Fibroblast of the aortic adventitia (primary cell): ENCODE measurements around the gene LRRC38. TPM values are rescaled to one million over a fixed set of nuclear protein-coding genes. Genes with fewer than 3 reads are reported as not detected.

Source experiments
- DNase-seq: peaks from one replicate; pipeline ENCODE4 v3.0.0-alpha.2; 2010; ENCODE audit warnings: low read depth
- H3K4me3 ChIP-seq: 2 replicates; pipeline ENCODE4 v1.5.1; 2011; ENCODE audit warnings: low read depth, mild to moderate bottlenecking, control low read depth, low read length, moderate library complexity
- CTCF ChIP-seq: IDR thresholded peaks from 2 replicates; pipeline ENCODE4 v1.5.1; 2011; ENCODE audit warnings: mild to moderate bottlenecking, low read length, control low read depth, inconsistent platforms; ENCODE audit not compliant: insufficient read depth
- total RNA-seq: library from RNA; depleted of rRNA; stranded (reverse); fragments of >200 nt; gene quantifications from 2 replicates; pipeline ENCODE4 v1.2.3, GENCODE V29; 2012; ENCODE audit warnings: low replicate concordance

Gene LRRC38
- total RNA-seq, 1 donor, result not detected

DNA sequence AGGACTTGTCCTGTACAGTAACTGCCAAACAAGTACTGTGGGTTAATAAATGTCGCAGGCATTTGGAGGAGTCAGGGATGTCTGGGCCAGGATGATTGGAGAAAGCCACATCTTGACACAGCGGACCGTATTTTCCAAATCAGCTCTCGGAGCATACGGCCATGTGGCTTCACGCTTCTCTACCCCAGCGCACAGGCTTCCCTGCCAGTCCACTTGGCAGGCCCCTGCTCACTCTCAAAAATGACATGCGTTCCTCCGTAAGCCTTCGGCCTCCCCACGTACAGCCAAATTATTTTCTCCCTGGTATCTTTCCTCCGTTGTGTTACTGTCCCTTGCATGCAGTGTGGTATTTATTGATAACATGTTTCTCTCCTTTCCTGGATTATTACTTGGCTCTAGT lies 7.2 kb upstream of the LRRC38 start:
- DNase-seq, result no peak
- no peak overlapping the region for H3K4me3 ChIP-seq
- TF ChIP-seq CTCF, result no peak

GRCh38 chr1:13517193-13517812 lies 3.5 kb upstream of the LRRC38 start:
- no peak for DNase-seq
- peak; percentile 19 for TF ChIP-seq CTCF
- no peak overlapping the region for H3K4me3 ChIP-seq

DNA sequence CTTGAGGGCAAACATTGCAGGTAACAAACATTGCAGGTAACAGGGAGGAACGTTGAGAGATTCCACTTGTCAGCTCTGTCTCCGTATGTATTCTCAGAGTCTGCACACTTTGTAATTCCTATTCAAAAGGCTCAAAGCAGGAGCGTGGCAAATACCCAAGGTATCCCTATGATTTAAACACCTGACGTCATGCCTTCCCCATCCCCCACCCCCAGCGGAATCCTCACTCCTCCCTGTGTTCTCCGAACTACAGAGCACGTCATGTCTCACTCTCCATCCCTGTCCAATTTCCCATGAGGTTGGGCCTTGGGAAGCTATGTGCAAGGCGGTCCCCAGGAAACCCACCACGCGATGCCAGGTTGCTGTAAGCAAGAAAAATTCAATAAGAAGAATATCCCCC lies 2.8 kb upstream of the LRRC38 start:
- no peak for TF ChIP-seq CTCF
- no peak overlapping the region for H3K4me3 ChIP-seq
- no peak for DNase-seq

DNA sequence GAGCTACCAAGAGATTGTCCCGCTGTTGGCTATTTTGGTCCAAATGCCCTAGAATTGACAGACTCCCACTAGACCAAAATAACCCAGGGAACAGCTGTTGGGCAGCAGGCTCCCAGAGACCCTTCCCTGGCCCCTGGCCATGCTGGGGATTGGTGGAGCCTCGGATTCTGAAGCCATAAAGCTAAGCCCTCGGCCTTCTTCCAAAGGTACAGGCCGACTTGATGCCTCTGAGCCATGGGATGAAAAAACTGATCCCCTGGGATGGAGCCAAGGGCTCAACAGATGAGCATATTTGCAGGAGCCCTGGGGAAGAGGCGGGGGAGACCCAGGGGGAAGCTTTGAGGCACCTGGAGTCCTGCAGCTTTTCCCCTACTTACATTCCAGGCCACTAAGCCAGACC lies 1.0 kb upstream of the LRRC38 start:
- no peak for DNase-seq
- H3K4me3 ChIP-seq, result no peak overlapping the region
- no peak for TF ChIP-seq CTCF

DNA sequence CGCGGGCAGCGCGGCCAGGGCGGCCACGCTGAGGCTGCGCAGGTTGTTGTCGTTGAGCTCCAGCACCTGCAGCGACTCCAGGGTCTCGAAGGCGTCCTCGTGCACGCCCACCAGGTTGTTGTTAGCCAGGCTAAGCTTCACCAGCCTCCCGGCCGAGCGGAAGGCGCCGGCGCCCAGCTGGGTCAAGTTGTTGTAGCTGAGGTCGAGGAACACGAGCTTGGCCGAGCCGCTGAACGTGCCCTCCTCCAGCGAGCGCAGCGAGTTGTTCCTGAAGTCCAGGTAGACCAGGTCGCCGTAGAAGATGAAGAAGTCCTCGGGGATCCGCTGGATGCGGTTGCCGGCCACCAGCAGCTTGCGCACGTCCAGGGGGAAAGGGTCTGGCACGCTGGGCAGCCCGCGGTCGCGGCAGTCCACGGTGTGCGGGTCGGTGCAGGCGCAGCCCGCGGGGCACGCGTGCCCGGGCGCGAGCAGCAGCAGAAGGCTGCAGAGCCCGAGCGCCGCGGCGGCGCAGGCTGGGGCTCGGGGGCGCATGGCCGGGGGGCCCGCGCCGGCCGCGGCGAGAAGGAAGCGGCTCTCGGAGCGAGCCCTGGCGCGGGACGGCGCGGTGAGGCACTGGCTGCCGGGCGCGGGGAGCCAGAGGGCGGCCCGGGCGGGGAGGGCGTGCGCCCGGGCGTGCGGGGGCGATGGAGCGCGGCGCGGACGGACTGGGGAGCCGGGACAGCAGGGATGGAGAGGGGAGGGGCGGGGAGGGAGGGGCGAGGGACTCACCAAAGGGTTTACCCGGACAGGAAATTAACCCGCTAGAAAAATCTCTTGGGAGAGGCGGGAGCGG lies 524 bp downstream of the LRRC38 start:
- TF ChIP-seq CTCF, result no peak
- DNase-seq, result no peak
- no peak overlapping the region for H3K4me3 ChIP-seq

- DNase-seq, result no peak
- no peak for TF ChIP-seq CTCF
- H3K4me3 ChIP-seq, result no peak overlapping the region
These were observed 1.3 kb downstream of the LRRC38 start for GRCh38 chr1:13512472-13512871.
